Neural progenitor cell (in vitro differentiated cells): ENCODE measurements around the gene NDUFV1. TPM values are rescaled to one million over a fixed set of nuclear protein-coding genes. Genes with fewer than 3 reads are reported as not detected.

ENCODE experiments used
- DNase-seq: peaks from one replicate; pipeline ENCODE4 v3.0.0-alpha.2; 2016; ENCODE audit warnings: low spot score
- H2AFZ ChIP-seq: fragments of 200-600 bp; sonication (generic); replicated peaks from 2 replicates; pipeline ENCODE4 v1.6.1; 2016; ENCODE audit warnings: antibody characterized with exemption
- H3F3A ChIP-seq: fragments of 200-600 bp; sonication (generic); 2 replicates; pipeline ENCODE4 v1.6.1; 2016; ENCODE audit warnings: antibody characterized with exemption, low read depth
- H3K27ac ChIP-seq: fragments of 200-600 bp; sonication (generic); 2 replicates; pipeline ENCODE4 v1.5.1; 2016; ENCODE audit warnings: mild to moderate bottlenecking
- H3K27me3 ChIP-seq: fragments of 200-600 bp; sonication (generic); 2 replicates; pipeline ENCODE4 v1.6.1; 2016; ENCODE audit warnings: mild to moderate bottlenecking, moderate library complexity
- H3K36me3 ChIP-seq: fragments of 200-600 bp; sonication (generic); 2 replicates; pipeline ENCODE4 v1.5.1; 2016
- H3K4me1 ChIP-seq: fragments of 200-600 bp; sonication (generic); 2 replicates; pipeline ENCODE4 v1.6.1; 2016; ENCODE audit warnings: mixed run types
- H3K4me2 ChIP-seq: fragments of 200-600 bp; sonication (generic); 2 replicates; pipeline ENCODE4 v1.6.1; 2016
- H3K4me3 ChIP-seq: fragments of 200-600 bp; sonication (generic); 2 replicates; pipeline ENCODE4 v1.5.1; 2016
- H3K79me2 ChIP-seq: fragments of 200-600 bp; sonication (generic); 2 replicates; pipeline ENCODE4 v1.6.1; 2016; ENCODE audit warnings: low read depth
- H3K9ac ChIP-seq: fragments of 200-600 bp; sonication (generic); 2 replicates; pipeline ENCODE4 v1.6.1; 2016
- H3K9me3 ChIP-seq: fragments of 200-600 bp; sonication (generic); 2 replicates; pipeline ENCODE4 v1.5.1; 2016; ENCODE audit warnings: low read depth
- H4K20me1 ChIP-seq: fragments of 200-600 bp; sonication (generic); 2 replicates; pipeline ENCODE4 v1.6.1; 2016; ENCODE audit warnings: low read depth
- H3K27ac Mint-ChIP-seq: 3 replicates; pipeline ENCODE4 v1.8.0; 2021; ENCODE audit warnings: mixed read lengths
- H3K27me3 Mint-ChIP-seq: 2 replicates; pipeline ENCODE4 v1.8.0; 2022; ENCODE audit warnings: low read depth, mild to moderate bottlenecking, inconsistent platforms, moderate library complexity, mixed read lengths; ENCODE audit not compliant: insufficient read depth
- H3K36me3 Mint-ChIP-seq: 3 replicates; pipeline ENCODE4 v1.8.0; 2021; ENCODE audit warnings: mixed read lengths
- H3K4me1 Mint-ChIP-seq: 3 replicates; pipeline ENCODE4 v1.8.0; 2021; ENCODE audit warnings: mixed read lengths
- H3K4me3 Mint-ChIP-seq: 3 replicates; pipeline ENCODE4 v1.8.0; 2021; ENCODE audit warnings: mild to moderate bottlenecking, moderate library complexity, mixed read lengths
- H3K9me3 Mint-ChIP-seq: 3 replicates; pipeline ENCODE4 v1.8.0; 2020; ENCODE audit warnings: mixed read lengths
- CTCF ChIP-seq: fragments of 200-600 bp; sonication (generic); IDR thresholded peaks from 2 replicates; pipeline ENCODE4 v1.5.1; 2017; ENCODE audit warnings: antibody characterized with exemption, mild to moderate bottlenecking
- EZH2 ChIP-seq: fragments of 200-600 bp; sonication (generic); IDR thresholded peaks from 2 replicates; pipeline ENCODE4 v1.6.1; 2017; ENCODE audit warnings: antibody characterized with exemption, mild to moderate bottlenecking, moderate library complexity
- EZH2phosphoT487 ChIP-seq: fragments of 200-600 bp; sonication (generic); IDR thresholded peaks from 2 replicates; pipeline ENCODE4 v1.6.1; 2017; ENCODE audit warnings: antibody characterized with exemption
- total RNA-seq: library from RNA; depleted of rRNA; stranded (reverse); fragments of >200 nt; gene quantifications from 2 replicates; pipeline ENCODE4 v1.2.3, GENCODE V29; 2015; ENCODE audit warnings: low replicate concordance

The NDUFV1 gene
- total RNA-seq, 1 donor from 2014 or later = 71.0 TPM

- H3K4me1 Mint-ChIP-seq = peaks cover 14% of the 10 kb centered on the region
- H3K9me3 ChIP-seq = no peaks in the 10 kb centered on the region
- no peaks in the 10 kb centered on the region for H3K36me3 ChIP-seq
- no peaks in the 10 kb centered on the region for H3K36me3 Mint-ChIP-seq
- no peak overlapping the region for H3K4me3 ChIP-seq
- H3K4me2 ChIP-seq = no peak overlapping the region
- H3F3A ChIP-seq = peaks cover 27% of the 10 kb centered on the region
- H3K27me3 Mint-ChIP-seq = peaks cover 6% of the 10 kb centered on the region
- H3K27ac ChIP-seq = no peak overlapping the region
- H3K4me3 Mint-ChIP-seq = no peak overlapping the region
- H3K9ac ChIP-seq = no peak overlapping the region
- H2AFZ ChIP-seq = no peak overlapping the region
- no peaks in the 10 kb centered on the region for H3K79me2 ChIP-seq
- no peaks in the 10 kb centered on the region for H4K20me1 ChIP-seq
- peaks cover under 1% of the 10 kb centered on the region for H3K9me3 Mint-ChIP-seq
- TF ChIP-seq EZH2phosphoT487 = no peak
- no peak for TF ChIP-seq EZH2
- no peak for TF ChIP-seq CTCF
- no peak overlapping the region for H3K27ac Mint-ChIP-seq
- H3K27me3 ChIP-seq = no peaks in the 10 kb centered on the region
- peaks cover 8% of the 10 kb centered on the region for H3K4me1 ChIP-seq
- DNase-seq = no peak
Observed at GRCh38 chr11:67632982-67633755, 26.4 kb downstream of the NDUFV1 start.

- H3K9me3 ChIP-seq = no peaks in the 10 kb centered on the region
- H3K79me2 ChIP-seq = no peaks in the 10 kb centered on the region
- no peaks in the 10 kb centered on the region for H3K36me3 Mint-ChIP-seq
- H3K36me3 ChIP-seq = no peaks in the 10 kb centered on the region
- no peak for DNase-seq
- peaks cover 14% of the 10 kb centered on the region for H3K4me1 Mint-ChIP-seq
- H3K27me3 Mint-ChIP-seq = peaks cover 6% of the 10 kb centered on the region
- peaks cover 2% of the 10 kb centered on the region for H3K27me3 ChIP-seq
- no peak for TF ChIP-seq EZH2
- no peak for TF ChIP-seq EZH2phosphoT487
- no peak for TF ChIP-seq CTCF
- no peaks in the 10 kb centered on the region for H4K20me1 ChIP-seq
- no peak overlapping the region for H3K9ac ChIP-seq
- no peak overlapping the region for H3K4me2 ChIP-seq
- H3K4me3 Mint-ChIP-seq = no peak overlapping the region
- H3K27ac Mint-ChIP-seq = no peak overlapping the region
- no peak overlapping the region for H2AFZ ChIP-seq
- no peak overlapping the region for H3K4me3 ChIP-seq
- H3K27ac ChIP-seq = no peak overlapping the region
- H3K4me1 ChIP-seq = peaks cover 8% of the 10 kb centered on the region
- peaks cover 20% of the 10 kb centered on the region for H3F3A ChIP-seq
- H3K9me3 Mint-ChIP-seq = peaks cover 2% of the 10 kb centered on the region
Observed at GRCh38 chr11:67633758-67634365, 27.1 kb downstream of the NDUFV1 start.

GRCh38 chr11:67634366-67635230 is 27.9 kb downstream of the NDUFV1 start:
- Histone ChIP-seq H3K9me3 (no peaks in the 10 kb centered on the region), H3K27ac (no peak overlapping the region), H2AFZ (no peak overlapping the region), H3K9ac (no peak overlapping the region), H3K36me3 (no peaks in the 10 kb centered on the region), H3K27me3 (peaks cover 9% of the 10 kb centered on the region), H3K4me3 (no peak overlapping the region), H3K4me1 (peaks cover 8% of the 10 kb centered on the region), H3K4me2 (no peak overlapping the region), H4K20me1 (no peaks in the 10 kb centered on the region), H3K79me2 (no peaks in the 10 kb centered on the region), H3F3A (peaks cover 13% of the 10 kb centered on the region)
- peaks cover 2% of the 10 kb centered on the region for H3K9me3 Mint-ChIP-seq
- peaks cover 10% of the 10 kb centered on the region for H3K27me3 Mint-ChIP-seq
- peaks cover 14% of the 10 kb centered on the region for H3K4me1 Mint-ChIP-seq
- H3K36me3 Mint-ChIP-seq = no peaks in the 10 kb centered on the region
- DNase-seq = no peak
- H3K27ac Mint-ChIP-seq = no peak overlapping the region
- H3K4me3 Mint-ChIP-seq = no peak overlapping the region
- TF ChIP-seq EZH2phosphoT487 (no peak), EZH2 (no peak), CTCF (no peak)
